Measurements from ENCODE around the gene IGSF21.

DNA sequence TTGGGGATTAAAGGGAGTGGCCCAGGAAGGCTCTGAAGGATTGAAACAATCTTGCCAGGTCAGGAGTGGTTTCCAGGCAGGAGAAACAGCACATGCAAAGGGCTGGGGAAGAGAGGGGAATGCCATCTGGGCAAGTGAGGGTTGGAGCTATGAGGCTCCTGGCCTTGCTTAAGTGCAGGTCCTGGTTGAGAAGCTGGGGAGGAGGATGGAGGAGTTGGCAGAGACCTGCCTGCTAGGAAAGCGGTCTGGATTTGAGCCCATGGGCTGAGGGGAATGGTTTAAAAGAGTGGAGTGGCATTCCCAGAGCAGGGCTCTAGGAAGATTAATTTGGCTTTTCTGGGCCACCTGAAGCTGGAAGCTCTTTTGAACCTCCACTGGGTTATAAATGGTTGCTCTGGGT is 9.2 kb downstream of the IGSF21 start:
- no peak for TF ChIP-seq POLR2A (IDR thresholded peaks at IDR 0.05)
- TF ChIP-seq, protein P1, sequence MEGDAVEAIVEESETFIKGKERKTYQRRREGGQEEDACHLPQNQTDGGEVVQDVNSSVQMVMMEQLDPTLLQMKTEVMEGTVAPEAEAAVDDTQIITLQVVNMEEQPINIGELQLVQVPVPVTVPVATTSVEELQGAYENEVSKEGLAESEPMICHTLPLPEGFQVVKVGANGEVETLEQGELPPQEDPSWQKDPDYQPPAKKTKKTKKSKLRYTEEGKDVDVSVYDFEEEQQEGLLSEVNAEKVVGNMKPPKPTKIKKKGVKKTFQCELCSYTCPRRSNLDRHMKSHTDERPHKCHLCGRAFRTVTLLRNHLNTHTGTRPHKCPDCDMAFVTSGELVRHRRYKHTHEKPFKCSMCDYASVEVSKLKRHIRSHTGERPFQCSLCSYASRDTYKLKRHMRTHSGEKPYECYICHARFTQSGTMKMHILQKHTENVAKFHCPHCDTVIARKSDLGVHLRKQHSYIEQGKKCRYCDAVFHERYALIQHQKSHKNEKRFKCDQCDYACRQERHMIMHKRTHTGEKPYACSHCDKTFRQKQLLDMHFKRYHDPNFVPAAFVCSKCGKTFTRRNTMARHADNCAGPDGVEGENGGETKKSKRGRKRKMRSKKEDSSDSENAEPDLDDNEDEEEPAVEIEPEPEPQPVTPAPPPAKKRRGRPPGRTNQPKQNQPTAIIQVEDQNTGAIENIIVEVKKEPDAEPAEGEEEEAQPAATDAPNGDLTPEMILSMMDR (IDR thresholded peaks at IDR 0.05) = no peak

Data from thyroid gland (tissue), 4 donors.